Transverse colon (tissue), 4 donors: ENCODE measurements around the gene KAZN. TPM values are rescaled to one million over a fixed set of nuclear protein-coding genes. Genes with fewer than 3 reads are reported as not detected.

Source experiments
- DNase-seq: peaks from one replicate; pipeline ENCODE4 v3.0.0-alpha.2; 2019
- H3K27ac ChIP-seq, 4 donors: fragments of 200-600 bp; sonication (generic); 2 replicates each; pipeline ENCODE4 v1.5.1; 2016 to 2018; ENCODE audit warnings: inconsistent platforms in 4 of 4
- H3K27me3 ChIP-seq: fragments of 200-600 bp; sonication (generic); 2 replicates; pipeline ENCODE4 v1.5.1; 2017; ENCODE audit warnings: inconsistent platforms
- H3K36me3 ChIP-seq, 4 donors: fragments of 200-600 bp; sonication (generic); 2 replicates each; pipeline ENCODE4 v1.5.1; 2017 to 2019; ENCODE audit warnings: inconsistent platforms in 4 of 4
- H3K4me1 ChIP-seq, 4 donors: fragments of 200-600 bp; sonication (generic); 2 replicates each; pipeline ENCODE4 v1.5.1; 2017 to 2020; ENCODE audit warnings: inconsistent platforms in 4 of 4
- H3K4me3 ChIP-seq, 4 donors: fragments of 200-600 bp; sonication (generic); 1 replicate in 1 of 4; 2 replicates in 3 of 4; pipeline versions ENCODE4 v1.5.1 to v1.6.1; 2017 to 2019; ENCODE audit warnings: inconsistent platforms in 4 of 4
- H3K9me3 ChIP-seq, 2 donors: fragments of 200-600 bp; sonication (generic); 2 replicates each; pipeline ENCODE4 v1.5.1; 2017 to 2019; ENCODE audit warnings: inconsistent platforms in 2 of 2
- CTCF ChIP-seq, 5 experiments: fragments of 200-600 bp in 3 of 5; fragments of 450-650 bp in 2 of 5; sonication (generic) in 3 of 5; IDR thresholded peaks; 1 replicate in 2 of 5; 2 replicates in 3 of 5; pipeline ENCODE4 v1.5.1; 2016 to 2017; ENCODE audit warnings: antibody characterized with exemption in 5 of 5, inconsistent platforms in 3 of 5, mild to moderate bottlenecking in 2 of 5, moderate library complexity in 1 of 5
- EP300 ChIP-seq: sonication (generic); formaldehyde crosslinking; IDR thresholded peaks from one replicate; pipeline ENCODE4 v1.6.1; 2017; ENCODE audit warnings: antibody characterized with exemption, low read depth
- POLR2A ChIP-seq: fragments of 450-650 bp; IDR thresholded peaks from one replicate; pipeline ENCODE4 v1.6.1; 2016; ENCODE audit warnings: antibody characterized with exemption, mild to moderate bottlenecking, moderate library complexity
- POLR2AphosphoS5 ChIP-seq, 3 donors: sonication (generic); formaldehyde crosslinking; IDR thresholded peaks; one replicate each; pipeline ENCODE4 v1.6.1; 2016; ENCODE audit warnings: antibody characterized with exemption in 3 of 3
- WGBS, 2 donors: methylation state at CpG; one replicate each; pipeline ENCODE4 v1.1.5; 2018; ENCODE audit warnings: low coverage in 1 of 2; 5-methylcytosine and 5-hydroxymethylcytosine counted together
- in situ Hi-C, 4 donors: fragments of 200-750 bp; cut with MboI; loops; one replicate each; pipeline versions ENCODE4 v1.15.0 to v1.15.1; 2017; ENCODE audit warnings: low sequenced_read_pairs in 3 of 4, low pct_ligation_motif_present in 1 of 4, low pct_unique_long_range_greater_than_20kb in 1 of 4
- intact Hi-C: fragments of 100-400 bp; cut with DNase I; formaldehyde crosslinking; loops from one replicate; pipeline ENCODE4 v1.15.1; 2023; ENCODE audit warnings: low total_unique reads
- total RNA-seq, 4 donors: library from RNA; depleted of rRNA; stranded (reverse); fragments of >200 nt; gene quantifications; one replicate each; pipeline ENCODE4 v1.1.0, GENCODE V29; 2016

Gene KAZN
- total RNA-seq, 4 donors from 2014 or later, result 12.0 to 17.1 (median 16.2) TPM

GRCh38 chr1:14738235-14738634 is 139.8 kb downstream of the KAZN start:
- WGBS, 2 donors, result 66% methylated on average over 6 of the region's 6 CpGs; no CpG with 5 or more reads in 1 of the 2 donors
- TF ChIP-seq POLR2AphosphoS5 (IDR thresholded peaks at IDR 0.05), result no peak
- Histone ChIP-seq H3K4me3 (no peak overlapping the region), H3K4me1 (peaks cover 0 to 4% (median 0%) of the 10 kb centered on the region in 4 donors), H3K27ac (no peak overlapping the region), H3K27me3 (no peaks in the 10 kb centered on the region), H3K36me3 (no peaks in the 10 kb centered on the region), H3K9me3 (no peaks in the 10 kb centered on the region)
- in situ Hi-C loops, result loop anchor here in 1 of 4 donors (25.0 kb wide), 1 partner anchor 626 kb away; no protein-coding TSS in a partner anchor
- DNase-seq, result no peak
- intact Hi-C loops, result no loop called here

GRCh38 chr1:14738647-14739046 is 140.2 kb downstream of the KAZN start:
- Histone ChIP-seq H3K27ac (no peak overlapping the region), H3K36me3 (no peaks in the 10 kb centered on the region), H3K9me3 (no peaks in the 10 kb centered on the region), H3K27me3 (no peaks in the 10 kb centered on the region), H3K4me1 (no peaks in the 10 kb centered on the region), H3K4me3 (no peak overlapping the region)
- WGBS, 2 donors, result 80 to 87% methylated on average over 5 to 8 of the region's 8 CpGs
- no peak for DNase-seq
- intact Hi-C loops, result no loop called here
- in situ Hi-C loops, result loop anchor here in 1 of 4 donors (25.0 kb wide), 1 partner anchor 626 kb away; no protein-coding TSS in a partner anchor
- TF ChIP-seq EP300 (no peak), CTCF (IDR thresholded peaks at IDR 0.05) (no peak), POLR2AphosphoS5 (IDR thresholded peaks at IDR 0.05) (no peak), POLR2A (no peak)

- 70 to 75% methylated on average over 15 to 16 of the region's 16 CpGs for WGBS, 2 donors
- intact Hi-C loops, result no loop called here
- no peak for DNase-seq
Observed at GRCh38 chr1:14739082-14739832, 140.8 kb downstream of the KAZN start.

GRCh38 chr1:14740016-14740415 is 141.5 kb downstream of the KAZN start:
- intact Hi-C loops, result no loop called here
- no peak overlapping the region for H3K27ac ChIP-seq
- no peak for TF ChIP-seq POLR2AphosphoS5 (IDR thresholded peaks at IDR 0.05)
- 78% methylated on average over 8 of the region's 8 CpGs; no CpG with 5 or more reads in 1 of the 2 donors for WGBS, 2 donors
- no peak overlapping the region for H3K4me3 ChIP-seq
- DNase-seq, result no peak
- H3K36me3 ChIP-seq, result no peaks in the 10 kb centered on the region
- H3K9me3 ChIP-seq, result no peaks in the 10 kb centered on the region
- no peaks in the 10 kb centered on the region for H3K27me3 ChIP-seq
- H3K4me1 ChIP-seq, result no peaks in the 10 kb centered on the region
- in situ Hi-C loops, result loop anchor here in 1 of 4 donors (25.0 kb wide), 1 partner anchor 628 kb away; no protein-coding TSS in a partner anchor

More at GRCh38 chr1:14739082-14739832, 140.8 kb downstream of the KAZN start:
- in situ Hi-C loops, result loop anchor here in 1 of 4 donors (25.0 kb wide), 1 partner anchor 627 kb away; no protein-coding TSS in a partner anchor
- H3K36me3 ChIP-seq, result no peaks in the 10 kb centered on the region
- no peaks in the 10 kb centered on the region for H3K4me1 ChIP-seq
- H3K27ac ChIP-seq, result no peak overlapping the region
- H3K4me3 ChIP-seq, result no peak overlapping the region
- no peaks in the 10 kb centered on the region for H3K27me3 ChIP-seq
- TF ChIP-seq EP300, result no peak
- TF ChIP-seq POLR2AphosphoS5 (IDR thresholded peaks at IDR 0.05), result no peak
- TF ChIP-seq CTCF (IDR thresholded peaks at IDR 0.05), result no peak
- TF ChIP-seq POLR2A, result no peak
- no peaks in the 10 kb centered on the region for H3K9me3 ChIP-seq

- TF ChIP-seq POLR2AphosphoS5 (IDR thresholded peaks at IDR 0.05) (no peak), CTCF (IDR thresholded peaks at IDR 0.05) (no peak), EP300 (no peak), POLR2A (no peak)
- no peak for DNase-seq
- Histone ChIP-seq H3K27me3 (no peaks in the 10 kb centered on the region), H3K4me3 (no peak overlapping the region), H3K36me3 (no peaks in the 10 kb centered on the region), H3K9me3 (no peaks in the 10 kb centered on the region), H3K27ac (no peak overlapping the region), H3K4me1 (no peaks in the 10 kb centered on the region)
- WGBS, 2 donors, result 89% methylated on average over 5 of the region's 5 CpGs; no CpG with 5 or more reads in 1 of the 2 donors
- intact Hi-C loops, result no loop called here
- in situ Hi-C loops, result loop anchor here in 1 of 4 donors (25.0 kb wide), 1 partner anchor 629 kb away; no protein-coding TSS in a partner anchor
Observed at GRCh38 chr1:14741082-14741481, 142.6 kb downstream of the KAZN start.
